Measurements from ENCODE around the gene WASF3.

WASF3 gene

DNA sequence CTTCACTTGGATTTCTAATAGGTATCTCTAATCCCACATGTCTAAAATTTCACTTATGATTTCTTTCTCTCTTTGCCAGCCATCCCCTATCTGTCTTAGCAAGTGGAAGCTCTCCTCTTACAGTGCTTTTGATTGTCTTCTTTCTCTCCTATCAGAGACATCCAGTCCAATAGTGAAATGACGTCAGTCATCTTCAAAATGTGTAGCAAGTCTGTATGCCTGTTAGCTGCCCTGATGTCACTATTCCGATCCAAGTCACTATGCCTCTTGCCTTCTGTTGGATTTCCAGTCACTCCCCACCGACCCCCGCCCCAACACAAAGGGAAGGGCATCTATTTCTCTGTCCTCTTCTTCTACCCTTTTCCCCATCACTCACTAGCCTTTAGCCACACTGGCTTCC lies 96.4 kb downstream of the WASF3 start:
- no peak for ATAC-seq (replicated peaks)
- H3K27ac Mint-ChIP-seq: no peak overlapping the region
- peaks cover 0 to 4% of the 10 kb centered on the region in 2 donors for H3K36me3 Mint-ChIP-seq
- peaks cover 12% of the 10 kb centered on the region in 2 donors for H3K9me3 Mint-ChIP-seq
- H3K27me3 Mint-ChIP-seq: peaks cover 0 to 5% of the 10 kb centered on the region in 2 donors
- no peak overlapping the region for H3K4me3 Mint-ChIP-seq
- no peak for DNase-seq
- H3K4me1 Mint-ChIP-seq: no peaks in the 10 kb centered on the region

DNA sequence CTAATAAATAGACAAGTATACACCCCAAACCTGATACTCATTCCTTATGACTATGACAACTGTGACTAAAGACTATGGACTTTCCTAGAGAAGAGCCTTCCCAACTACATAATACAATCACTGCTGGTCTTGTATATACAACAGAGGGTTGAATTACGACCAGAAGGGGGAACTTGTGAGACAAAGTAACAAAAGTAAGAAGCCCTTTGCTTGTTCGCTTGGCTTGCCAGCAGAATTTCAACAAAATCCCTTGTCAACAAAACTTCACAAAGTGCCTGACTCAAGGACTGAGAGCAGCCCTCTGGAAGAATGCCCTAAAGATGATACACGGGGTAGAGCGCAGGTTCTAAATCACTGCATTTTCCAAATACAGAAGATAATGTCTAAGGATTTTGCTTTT lies 99.4 kb downstream of the WASF3 start:
- Mint-ChIP-seq H3K4me3 (no peak overlapping the region), H3K4me1 (no peaks in the 10 kb centered on the region), H3K9me3 (no peaks in the 10 kb centered on the region), H3K27ac (no peak overlapping the region), H3K36me3 (no peaks in the 10 kb centered on the region), H3K27me3 (peaks cover 6 to 9% of the 10 kb centered on the region in 2 donors)
- DNase-seq (no peak), ATAC-seq (replicated peaks) (no peak)

DNA sequence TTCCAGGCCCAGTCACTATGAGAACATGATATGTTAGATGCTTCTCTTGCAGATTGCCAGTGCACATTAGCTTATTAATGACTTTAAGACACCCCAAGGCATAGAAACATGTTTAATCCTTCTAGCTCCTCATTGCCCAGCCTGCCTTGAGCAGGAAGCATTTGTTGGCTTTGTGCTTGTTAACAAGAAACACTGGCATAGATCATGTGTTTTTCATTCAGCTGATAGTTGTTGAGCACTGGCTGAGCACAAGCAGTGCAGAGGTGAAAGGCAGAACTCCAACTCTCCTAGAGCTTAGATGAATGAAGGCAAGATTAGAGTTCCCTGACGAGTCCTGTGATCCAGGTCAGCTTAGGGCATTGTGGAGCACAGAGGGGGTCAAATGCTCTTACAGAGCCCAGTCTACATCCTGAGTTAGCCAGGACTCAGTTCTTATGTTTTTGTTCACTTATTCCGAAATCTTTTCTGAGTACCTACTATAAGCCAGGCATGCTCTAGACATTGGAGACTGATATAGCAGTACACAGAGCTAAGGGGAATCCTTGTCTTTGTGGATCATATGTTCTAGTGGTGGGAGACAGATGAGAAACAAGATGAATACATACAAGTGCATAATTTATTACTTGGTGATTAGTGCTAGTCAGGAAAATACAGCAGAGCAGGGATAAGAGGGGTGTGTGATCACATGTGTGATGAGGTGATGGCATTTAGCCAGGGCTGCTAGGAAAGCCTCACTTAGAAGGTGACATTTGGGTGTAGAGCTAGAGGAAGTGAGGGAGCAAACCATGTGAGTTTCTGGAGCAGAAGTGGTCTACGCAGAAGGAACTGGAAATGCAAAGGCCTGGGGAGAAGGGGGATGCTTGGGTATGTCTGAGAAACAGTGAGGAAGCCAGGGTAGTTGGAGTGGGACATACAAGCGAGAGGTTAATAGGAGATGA lies 101.2 kb downstream of the WASF3 start:
- DNase-seq: no peak
- H3K9me3 Mint-ChIP-seq: no peaks in the 10 kb centered on the region
- no peaks in the 10 kb centered on the region for H3K36me3 Mint-ChIP-seq
- no peak overlapping the region for H3K4me3 Mint-ChIP-seq
- H3K27me3 Mint-ChIP-seq: peaks cover 14 to 17% of the 10 kb centered on the region in 2 donors
- no peaks in the 10 kb centered on the region for H3K4me1 Mint-ChIP-seq
- peak; percentile 23 to 45 for ATAC-seq (replicated peaks)
- no peak overlapping the region for H3K27ac Mint-ChIP-seq

GRCh38 chr13:26660185-26660584 lies 102.7 kb downstream of the WASF3 start:
- Mint-ChIP-seq H3K27ac (no peak overlapping the region), H3K27me3 (peaks cover 14 to 17% of the 10 kb centered on the region in 2 donors), H3K4me3 (no peak overlapping the region), H3K4me1 (no peaks in the 10 kb centered on the region), H3K9me3 (no peaks in the 10 kb centered on the region), H3K36me3 (no peaks in the 10 kb centered on the region)
- ATAC-seq (replicated peaks) (no peak), DNase-seq (no peak)

DNA sequence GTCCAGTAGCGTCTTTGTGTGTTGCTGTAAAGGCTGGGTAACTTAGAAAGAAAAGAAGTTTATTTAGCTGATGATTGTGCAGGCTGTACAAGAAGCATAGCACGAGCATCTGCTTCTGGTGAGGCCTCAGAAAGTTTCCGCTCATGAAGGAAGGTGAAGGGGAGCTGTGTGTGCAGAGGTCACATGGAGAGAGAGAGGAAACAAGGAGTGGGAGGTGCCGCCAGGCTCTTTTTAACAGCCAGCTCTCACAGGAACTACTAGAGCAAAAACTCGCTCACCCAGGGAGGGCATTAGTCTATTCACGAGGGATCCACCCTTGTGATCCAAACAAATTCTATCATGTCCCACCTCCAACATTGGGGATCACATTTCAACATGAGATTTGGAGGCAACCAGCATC lies 103.3 kb downstream of the WASF3 start:
- H3K27ac Mint-ChIP-seq: no peak overlapping the region
- no peak for ATAC-seq (replicated peaks)
- no peaks in the 10 kb centered on the region for H3K4me1 Mint-ChIP-seq
- no peaks in the 10 kb centered on the region for H3K9me3 Mint-ChIP-seq
- DNase-seq: no peak
- no peaks in the 10 kb centered on the region for H3K36me3 Mint-ChIP-seq
- H3K4me3 Mint-ChIP-seq: no peak overlapping the region
- peaks cover 14 to 17% of the 10 kb centered on the region in 2 donors for H3K27me3 Mint-ChIP-seq

GRCh38 chr13:26663791-26664190 lies 106.3 kb downstream of the WASF3 start:
- no peak for DNase-seq
- Mint-ChIP-seq H3K4me1 (no peaks in the 10 kb centered on the region), H3K9me3 (no peaks in the 10 kb centered on the region), H3K27me3 (peaks cover 14 to 17% of the 10 kb centered on the region in 2 donors), H3K4me3 (no peak overlapping the region), H3K36me3 (no peaks in the 10 kb centered on the region), H3K27ac (no peak overlapping the region)
- ATAC-seq (replicated peaks): no peak

GRCh38 chr13:26664286-26664685 lies 106.8 kb downstream of the WASF3 start:
- H3K9me3 Mint-ChIP-seq: no peaks in the 10 kb centered on the region
- no peaks in the 10 kb centered on the region for H3K36me3 Mint-ChIP-seq
- H3K4me1 Mint-ChIP-seq: no peaks in the 10 kb centered on the region
- H3K27me3 Mint-ChIP-seq: peaks cover 14 to 17% of the 10 kb centered on the region in 2 donors
- no peak for ATAC-seq (replicated peaks)
- no peak for DNase-seq
- H3K27ac Mint-ChIP-seq: no peak overlapping the region
- H3K4me3 Mint-ChIP-seq: no peak overlapping the region

- H3K27me3 Mint-ChIP-seq: peaks cover 14 to 22% of the 10 kb centered on the region in 2 donors
- H3K9me3 Mint-ChIP-seq: peaks cover 0 to under 1% of the 10 kb centered on the region in 2 donors
- ATAC-seq (replicated peaks): no peak
- no peak overlapping the region for H3K27ac Mint-ChIP-seq
- H3K4me3 Mint-ChIP-seq: no peak overlapping the region
- H3K36me3 Mint-ChIP-seq: no peaks in the 10 kb centered on the region
- DNase-seq: no peak
- no peaks in the 10 kb centered on the region for H3K4me1 Mint-ChIP-seq
Measured at GRCh38 chr13:26664876-26665275, 107.4 kb downstream of the WASF3 start.

DNA sequence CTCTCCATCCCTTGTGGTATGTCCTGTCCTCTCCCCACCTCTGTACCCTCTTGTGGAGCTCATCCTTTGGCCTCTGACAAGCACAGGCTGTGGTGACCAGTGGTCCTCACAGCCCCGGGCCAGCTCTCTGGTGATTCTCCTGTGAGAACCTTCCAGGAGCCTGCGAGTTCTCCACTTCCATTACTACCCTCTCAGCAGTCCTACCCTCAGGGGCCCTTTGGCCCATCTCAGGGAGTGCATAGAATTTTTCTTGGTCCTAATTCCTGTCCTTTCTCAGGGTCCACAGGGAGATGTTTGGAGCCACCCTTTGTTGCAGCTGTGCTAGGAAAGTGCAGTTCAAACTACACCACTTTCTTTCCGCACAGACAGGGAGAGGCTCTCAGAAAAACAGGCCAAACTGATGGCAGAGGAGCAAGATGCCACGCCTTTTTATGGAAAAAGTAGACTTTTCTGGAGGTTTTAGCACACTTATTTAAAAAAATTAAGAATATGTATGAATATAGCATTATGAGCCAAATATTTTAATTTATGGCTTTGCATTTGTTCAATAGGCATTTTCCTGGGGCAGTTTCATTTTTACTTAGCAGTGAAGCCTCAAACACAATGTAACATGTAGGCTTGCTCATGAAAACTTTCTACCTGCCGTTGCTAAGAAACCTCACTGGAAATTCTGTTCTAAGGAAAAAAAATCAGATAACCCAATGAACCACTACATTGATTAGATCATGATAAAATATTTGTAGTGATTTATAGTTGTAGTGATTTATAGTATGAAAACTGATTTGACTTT lies 111.1 kb downstream of the WASF3 start:
- ATAC-seq (replicated peaks): no peak
- Mint-ChIP-seq H3K36me3 (no peaks in the 10 kb centered on the region), H3K27me3 (peaks cover 0 to 5% of the 10 kb centered on the region in 2 donors), H3K27ac (no peak overlapping the region), H3K9me3 (peaks cover 0 to 2% of the 10 kb centered on the region in 2 donors), H3K4me1 (no peaks in the 10 kb centered on the region), H3K4me3 (no peak overlapping the region)
- DNase-seq: no peak

GRCh38 chr13:26673890-26674289 lies 116.4 kb downstream of the WASF3 start:
- ATAC-seq (replicated peaks) (no peak), DNase-seq (no peak)
- H3K27me3 Mint-ChIP-seq: peaks cover 4 to 7% of the 10 kb centered on the region in 2 donors
- H3K9me3 Mint-ChIP-seq: peaks cover 0 to 2% of the 10 kb centered on the region in 2 donors
- H3K36me3 Mint-ChIP-seq: no peaks in the 10 kb centered on the region
- no peak overlapping the region for H3K27ac Mint-ChIP-seq
- H3K4me3 Mint-ChIP-seq: no peak overlapping the region
- H3K4me1 Mint-ChIP-seq: no peaks in the 10 kb centered on the region

DNA sequence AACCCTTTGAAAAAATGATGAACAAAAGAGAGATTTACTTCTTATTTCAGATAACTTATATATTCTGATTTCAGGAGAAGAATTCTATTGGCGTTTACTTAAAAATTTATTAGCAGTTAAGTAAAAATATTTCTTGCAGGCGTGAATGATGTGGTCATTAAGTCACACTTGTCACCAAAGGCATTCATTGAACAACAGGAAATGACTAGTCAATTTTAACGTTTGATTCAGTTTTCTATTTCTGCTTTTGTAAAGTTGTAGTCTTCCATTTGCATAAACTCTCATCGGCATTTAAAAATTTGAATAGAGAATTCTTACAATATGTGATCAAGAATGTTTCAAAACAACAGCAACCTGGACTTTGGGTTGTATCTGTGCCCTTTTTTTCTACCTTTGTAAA lies 119.7 kb downstream of the WASF3 start:
- no peaks in the 10 kb centered on the region for H3K9me3 Mint-ChIP-seq
- peaks cover 6 to 13% of the 10 kb centered on the region in 2 donors for H3K27me3 Mint-ChIP-seq
- H3K36me3 Mint-ChIP-seq: no peaks in the 10 kb centered on the region
- ATAC-seq (replicated peaks): no peak
- H3K27ac Mint-ChIP-seq: no peak overlapping the region
- H3K4me1 Mint-ChIP-seq: no peaks in the 10 kb centered on the region
- H3K4me3 Mint-ChIP-seq: no peak overlapping the region
- no peak for DNase-seq

GRCh38 chr13:26678330-26678729 lies 120.8 kb downstream of the WASF3 start:
- ATAC-seq (replicated peaks): no peak
- no peak overlapping the region for H3K4me3 Mint-ChIP-seq
- H3K9me3 Mint-ChIP-seq: no peaks in the 10 kb centered on the region
- peaks cover 12 to 13% of the 10 kb centered on the region in 2 donors for H3K27me3 Mint-ChIP-seq
- H3K27ac Mint-ChIP-seq: no peak overlapping the region
- no peaks in the 10 kb centered on the region for H3K36me3 Mint-ChIP-seq
- DNase-seq: no peak
- no peaks in the 10 kb centered on the region for H3K4me1 Mint-ChIP-seq

DNA sequence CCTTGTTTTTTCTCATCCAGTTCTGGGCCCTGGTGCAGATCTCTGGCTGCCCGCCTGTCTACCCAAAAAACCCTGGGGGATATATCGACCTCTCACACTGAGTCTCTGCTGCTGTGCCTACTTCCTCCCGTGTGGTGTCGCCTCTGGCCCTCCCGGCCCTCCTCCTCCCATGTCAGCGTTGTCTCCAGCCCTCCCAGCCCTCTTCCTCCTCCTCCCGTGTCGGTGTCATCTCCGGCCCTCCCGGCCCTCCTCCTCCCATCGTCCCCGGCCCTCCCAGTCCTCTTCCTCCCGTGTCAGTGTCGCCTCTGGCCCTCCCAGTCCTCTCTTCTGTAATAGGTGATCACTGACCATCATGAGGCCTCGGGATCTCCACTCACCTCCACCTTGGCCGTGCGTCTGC lies 121.3 kb downstream of the WASF3 start:
- H3K27ac Mint-ChIP-seq: no peak overlapping the region
- no peak for DNase-seq
- no peaks in the 10 kb centered on the region for H3K9me3 Mint-ChIP-seq
- ATAC-seq (replicated peaks): no peak
- no peaks in the 10 kb centered on the region for H3K36me3 Mint-ChIP-seq
- H3K4me1 Mint-ChIP-seq: no peaks in the 10 kb centered on the region
- peaks cover 12 to 13% of the 10 kb centered on the region in 2 donors for H3K27me3 Mint-ChIP-seq
- no peak overlapping the region for H3K4me3 Mint-ChIP-seq

GRCh38 chr13:26679411-26680122 lies 122.1 kb downstream of the WASF3 start:
- no peak overlapping the region for H3K4me3 Mint-ChIP-seq
- H3K4me1 Mint-ChIP-seq: no peaks in the 10 kb centered on the region
- no peaks in the 10 kb centered on the region for H3K9me3 Mint-ChIP-seq
- H3K36me3 Mint-ChIP-seq: no peaks in the 10 kb centered on the region
- no peak overlapping the region for H3K27ac Mint-ChIP-seq
- ATAC-seq (replicated peaks) (no peak), DNase-seq (no peak)
- peaks cover 12 to 13% of the 10 kb centered on the region in 2 donors for H3K27me3 Mint-ChIP-seq

Measured in stimulated activated naive B cell treated with anti-CD40 and anti-IgM and Interleukin-4, amounts not matched to agents 10 μg/mL and 1 μg/mL and 100 μg/mL, for 72 hours (primary cell).